Mesenchymal stem cell (in vitro differentiated cells and primary cell): ENCODE data around the gene KDM1B.

Experiments
- DNase-seq: peaks from one replicate; pipeline ENCODE4 v3.0.0-alpha.2; 2013
- H2AFZ ChIP-seq: one replicate; pipeline ENCODE4 v1.6.1; 2013; ENCODE audit warnings: low read depth, mild to moderate bottlenecking, control low read depth, inconsistent platforms, low read length, moderate library complexity
- H2AK5ac ChIP-seq: 2 replicates; pipeline ENCODE4 v1.6.1; 2013; ENCODE audit warnings: low read length, moderate library complexity, mild to moderate bottlenecking, inconsistent platforms; ENCODE audit not compliant: severe bottlenecking
- H2BK120ac ChIP-seq: one replicate; pipeline ENCODE4 v1.6.1; 2013; ENCODE audit warnings: low read depth, mild to moderate bottlenecking, inconsistent platforms, low read length, moderate library complexity
- H2BK12ac ChIP-seq, 2 experiments: one replicate each; pipeline ENCODE4 v1.6.1; 2013; ENCODE audit warnings: inconsistent platforms in 2 of 2, low read length in 2 of 2, mild to moderate bottlenecking in 2 of 2, moderate library complexity in 2 of 2, control low read depth in 1 of 2
- H2BK15ac ChIP-seq: one replicate; pipeline ENCODE4 v1.6.1; 2013; ENCODE audit warnings: mild to moderate bottlenecking, low read depth, inconsistent platforms; ENCODE audit not compliant: poor library complexity, severe bottlenecking
- H2BK5ac ChIP-seq: 2 replicates; pipeline ENCODE4 v1.6.1; 2013; ENCODE audit warnings: low read depth, mild to moderate bottlenecking, low read length, control low read depth, inconsistent platforms; ENCODE audit not compliant: poor library complexity, severe bottlenecking
- H3K14ac ChIP-seq, 2 experiments: one replicate each; pipeline ENCODE4 v1.6.1; 2013; ENCODE audit warnings: inconsistent platforms in 2 of 2, low read length in 2 of 2, control low read depth in 1 of 2, mild to moderate bottlenecking in 1 of 2, moderate library complexity in 1 of 2
- H3K18ac ChIP-seq, 2 experiments: one replicate each; pipeline ENCODE4 v1.6.1; 2013; ENCODE audit warnings: inconsistent platforms in 2 of 2, low read length in 2 of 2, control low read depth in 1 of 2, low read depth in 1 of 2, mild to moderate bottlenecking in 1 of 2
- H3K23ac ChIP-seq, 2 experiments: one replicate each; pipeline ENCODE4 v1.6.1; 2013; ENCODE audit warnings: inconsistent platforms in 2 of 2, low read length in 2 of 2, mild to moderate bottlenecking in 2 of 2, moderate library complexity in 2 of 2, control low read depth in 1 of 2
- H3K27ac ChIP-seq: 2 replicates; pipeline ENCODE4 v1.5.1; 2013; ENCODE audit warnings: mild to moderate bottlenecking, moderate library complexity, low read length, control low read depth, inconsistent platforms; ENCODE audit not compliant: poor library complexity, severe bottlenecking
- H3K27me3 ChIP-seq, 2 experiments: 2 replicates each; pipeline versions ENCODE4 v1.6.1 to v1.7.0; 2013; ENCODE audit warnings: low read length in 2 of 2, mild to moderate bottlenecking in 2 of 2, moderate library complexity in 2 of 2, control low read depth in 1 of 2, inconsistent platforms in 1 of 2; ENCODE audit not compliant: control insufficient read depth in 1 of 2, insufficient read depth in 1 of 2
- H3K36me3 ChIP-seq, 2 experiments: 2 replicates each; pipeline versions ENCODE4 v1.6.1 to v1.7.0; 2013; ENCODE audit warnings: low read length in 2 of 2, control low read depth in 1 of 2, inconsistent platforms in 1 of 2, low read depth in 1 of 2, mild to moderate bottlenecking in 1 of 2; ENCODE audit not compliant: insufficient read depth in 2 of 2, control insufficient read depth in 1 of 2
- H3K4ac ChIP-seq, 2 experiments: one replicate each; pipeline ENCODE4 v1.6.1; 2013; ENCODE audit warnings: inconsistent platforms in 2 of 2, low read length in 2 of 2, mild to moderate bottlenecking in 2 of 2, moderate library complexity in 2 of 2, control low read depth in 1 of 2, low read depth in 1 of 2
- H3K4me1 ChIP-seq: 2 replicates; pipeline ENCODE4 v1.6.1; 2013; ENCODE audit warnings: low read depth, low read length, control low read depth; ENCODE audit not compliant: control insufficient read depth, insufficient read depth
- H3K4me2 ChIP-seq: 2 replicates; pipeline ENCODE4 v1.6.1; 2013; ENCODE audit warnings: low read length, mild to moderate bottlenecking, inconsistent platforms; ENCODE audit not compliant: poor library complexity, severe bottlenecking
- H3K4me3 ChIP-seq, 2 experiments: 2 replicates each; pipeline versions ENCODE4 v1.5.1 to v1.7.0; 2013; ENCODE audit warnings: low read length in 2 of 2, mild to moderate bottlenecking in 2 of 2, control low read depth in 1 of 2, low read depth in 1 of 2; ENCODE audit not compliant: insufficient read depth in 1 of 2
- H3K79me1 ChIP-seq: replicated peaks from 2 replicates; pipeline ENCODE4 v1.6.1; 2013; ENCODE audit warnings: mild to moderate bottlenecking, control low read depth, low read length, inconsistent platforms; ENCODE audit not compliant: poor library complexity, severe bottlenecking
- H3K9ac ChIP-seq: 2 replicates; pipeline ENCODE4 v1.7.0; 2013; ENCODE audit warnings: mild to moderate bottlenecking, low read length, moderate library complexity
- H3K9me3 ChIP-seq: 2 replicates; pipeline ENCODE4 v1.7.0; 2013; ENCODE audit warnings: mild to moderate bottlenecking, low read length; ENCODE audit not compliant: control insufficient read depth
- H4K8ac ChIP-seq: one replicate; pipeline ENCODE4 v1.6.1; 2013; ENCODE audit warnings: inconsistent platforms, mild to moderate bottlenecking, low read length, moderate library complexity
- H4K91ac ChIP-seq: one replicate; pipeline ENCODE4 v1.6.1; 2013; ENCODE audit warnings: mild to moderate bottlenecking, low read length, inconsistent platforms
- WGBS: methylation state at CpG from one replicate; pipeline ENCODE4 v1.1.7; 2013; ENCODE audit warnings: mixed read lengths; 5-methylcytosine and 5-hydroxymethylcytosine counted together

Gene KDM1B

DNA sequence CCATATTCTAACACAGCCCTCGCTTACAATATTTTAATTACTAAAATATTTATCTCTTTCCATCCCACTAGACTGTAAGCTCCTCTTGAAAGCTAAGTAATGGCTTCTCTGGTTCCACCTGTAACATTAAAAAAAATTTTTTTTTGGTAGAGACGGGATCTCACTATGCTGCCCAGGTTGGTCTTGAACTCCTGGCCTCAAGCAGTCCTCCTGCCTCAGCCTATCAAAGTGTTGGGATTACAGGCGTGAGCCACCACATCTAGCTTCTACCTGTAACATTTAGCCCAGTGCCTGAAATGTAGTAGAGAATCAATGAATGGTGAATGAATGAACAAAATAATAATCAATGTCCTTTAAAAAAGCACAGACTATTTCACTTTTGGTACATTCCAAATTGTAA is 80.3 kb downstream of the KDM1B start:
- Histone ChIP-seq H2BK5ac (no peak overlapping the region), H2AK5ac (no peak overlapping the region), H3K23ac (no peak overlapping the region), H3K36me3 (peaks cover 9 to 57% of the 10 kb centered on the region in 2 experiments), H3K18ac (no peak overlapping the region), H3K14ac (no peak overlapping the region), H3K4me2 (no peak overlapping the region), H3K9me3 (peaks cover 8% of the 10 kb centered on the region), H2BK12ac (no peak overlapping the region), H2AFZ (no peak overlapping the region), H4K8ac (no peak overlapping the region), H3K4ac (no peak overlapping the region), H4K91ac (no peak overlapping the region), H3K4me1 (no peaks in the 10 kb centered on the region), H3K27me3 (no peaks in the 10 kb centered on the region), H3K4me3 (no peak overlapping the region), H3K9ac (no peak overlapping the region), H3K27ac (no peak overlapping the region), H2BK120ac (no peak overlapping the region), H2BK15ac (no peak overlapping the region), H3K79me1 (peaks cover 2% of the 10 kb centered on the region)
- DNase-seq: no peak
- WGBS: 79% methylated on average over 2 of the region's 3 CpGs

DNA sequence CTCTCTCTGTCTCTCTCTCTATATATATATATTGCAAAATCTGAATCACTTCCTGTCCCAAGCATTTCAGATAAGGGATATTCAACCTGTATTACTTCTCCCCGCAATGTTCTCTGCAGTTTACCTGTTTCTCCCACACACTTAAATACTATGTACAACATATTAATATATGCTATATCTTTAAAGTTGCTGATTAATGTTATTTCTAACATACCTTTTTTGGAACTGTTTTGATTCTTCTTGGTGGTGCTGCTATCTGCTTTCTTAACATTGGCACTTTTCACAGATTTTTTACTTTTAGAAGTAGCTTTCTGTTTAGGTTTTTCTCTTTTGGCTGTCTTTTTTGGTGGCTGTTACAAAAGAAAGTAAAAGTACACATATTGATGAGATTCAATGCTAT is 81.9 kb downstream of the KDM1B start:
- no peak overlapping the region for H3K4ac ChIP-seq
- H3K36me3 ChIP-seq: peaks cover 12 to 58% of the 10 kb centered on the region in 2 experiments
- no peak overlapping the region for H2AFZ ChIP-seq
- H2BK12ac ChIP-seq: no peak overlapping the region
- no peak overlapping the region for H3K4me3 ChIP-seq
- H3K9me3 ChIP-seq: peaks cover 3% of the 10 kb centered on the region
- H2AK5ac ChIP-seq: no peak overlapping the region
- no peak for DNase-seq
- H3K27ac ChIP-seq: no peak overlapping the region
- H3K27me3 ChIP-seq: no peaks in the 10 kb centered on the region
- peaks cover 2% of the 10 kb centered on the region for H3K4me1 ChIP-seq
- H3K23ac ChIP-seq: no peak overlapping the region
- H2BK120ac ChIP-seq: no peak overlapping the region
- no peak overlapping the region for H2BK15ac ChIP-seq
- WGBS: no CpG with 5 or more reads among the region's 1 CpG
- H3K79me1 ChIP-seq: peaks cover 4% of the 10 kb centered on the region
- H4K91ac ChIP-seq: no peak overlapping the region
- no peak overlapping the region for H3K4me2 ChIP-seq
- H3K18ac ChIP-seq: no peak overlapping the region
- no peak overlapping the region for H2BK5ac ChIP-seq
- H3K9ac ChIP-seq: no peak overlapping the region
- no peak overlapping the region for H3K14ac ChIP-seq
- no peak overlapping the region for H4K8ac ChIP-seq

DNA sequence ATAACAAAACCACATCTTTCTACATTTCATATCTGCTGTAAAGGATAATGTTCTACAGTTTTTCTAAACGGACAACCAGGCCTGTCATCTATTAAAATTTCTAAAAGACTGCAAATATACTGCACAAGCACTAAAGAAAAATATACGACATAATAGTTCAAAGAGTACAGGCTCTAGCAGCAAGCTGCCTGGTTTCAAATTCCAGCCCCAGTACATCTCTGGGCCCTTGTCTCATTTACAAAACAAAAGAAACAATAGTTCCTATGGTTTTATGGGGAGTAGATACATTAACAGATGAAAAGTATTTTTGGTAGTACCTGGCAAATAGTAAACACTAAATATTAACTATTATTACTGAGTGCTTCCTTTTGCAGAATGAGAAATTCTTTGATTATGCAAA is 85.0 kb downstream of the KDM1B start:
- Histone ChIP-seq H3K36me3 (peaks cover 12 to 71% of the 10 kb centered on the region in 2 experiments), H3K4me3 (no peak overlapping the region), H3K23ac (no peak overlapping the region), H3K9me3 (no peaks in the 10 kb centered on the region), H2AFZ (no peak overlapping the region), H3K27me3 (no peaks in the 10 kb centered on the region), H3K4ac (no peak overlapping the region), H3K9ac (no peak overlapping the region), H2BK120ac (no peak overlapping the region), H3K79me1 (peaks cover 9% of the 10 kb centered on the region), H3K14ac (no peak overlapping the region), H4K8ac (no peak overlapping the region), H2BK5ac (no peak overlapping the region), H4K91ac (no peak overlapping the region), H3K18ac (no peak overlapping the region), H2AK5ac (no peak overlapping the region), H3K4me2 (no peak overlapping the region), H2BK15ac (no peak overlapping the region), H2BK12ac (no peak overlapping the region), H3K4me1 (peaks cover 2% of the 10 kb centered on the region), H3K27ac (no peak overlapping the region)
- DNase-seq: no peak
- 91% methylated on average over 2 of the region's 2 CpGs for WGBS

DNA sequence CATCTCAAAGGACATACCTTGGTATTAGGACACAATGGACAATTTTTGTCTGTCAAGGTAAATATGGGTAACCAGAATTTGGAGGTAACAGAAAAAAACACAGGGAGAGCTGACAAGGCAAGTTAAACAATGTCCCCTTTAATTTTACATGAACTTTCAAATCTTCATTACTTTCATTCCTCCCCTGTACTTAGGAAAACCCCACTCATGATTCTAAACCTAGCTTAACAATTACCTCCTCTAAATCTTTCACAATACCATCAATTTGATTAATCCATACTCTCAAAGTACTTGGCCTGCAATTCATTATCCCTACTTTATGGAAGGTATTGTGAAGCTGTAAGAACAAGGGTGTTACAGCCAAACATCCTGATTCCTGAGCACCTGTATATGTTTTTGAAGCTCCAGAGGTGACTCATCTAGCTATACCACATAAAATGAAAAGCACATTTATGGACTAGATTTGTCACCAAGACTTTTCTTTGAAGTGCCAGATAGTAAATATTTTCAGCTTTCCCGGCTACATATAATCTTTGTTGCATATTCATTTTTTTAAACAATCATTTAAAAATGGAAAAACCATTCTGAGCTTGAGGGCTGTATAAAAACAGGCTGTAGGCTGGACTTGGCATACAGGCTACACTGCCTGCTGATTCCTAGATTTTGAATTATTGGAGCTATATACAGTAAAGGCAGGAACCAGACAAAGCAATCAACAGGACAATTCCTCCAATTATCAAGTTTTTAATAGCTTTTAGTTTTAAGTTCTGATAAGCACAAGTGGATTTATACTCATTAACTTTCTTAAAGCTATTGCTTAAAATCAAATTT is 86.2 kb downstream of the KDM1B start:
- Histone ChIP-seq H3K9me3 (no peaks in the 10 kb centered on the region), H3K79me1 (peaks cover 13% of the 10 kb centered on the region), H3K18ac (no peak overlapping the region), H2AK5ac (no peak overlapping the region), H4K91ac (no peak overlapping the region), H3K4ac (no peak overlapping the region), H3K4me2 (no peak overlapping the region), H4K8ac (no peak overlapping the region), H3K27me3 (no peaks in the 10 kb centered on the region), H2BK15ac (no peak overlapping the region), H3K23ac (no peak overlapping the region), H3K4me1 (peaks cover 2% of the 10 kb centered on the region), H2BK5ac (no peak overlapping the region), H3K27ac (no peak overlapping the region), H3K36me3 (peaks cover 16 to 67% of the 10 kb centered on the region in 2 experiments), H3K9ac (no peak overlapping the region), H2BK12ac (no peak overlapping the region), H2AFZ (no peak overlapping the region), H2BK120ac (no peak overlapping the region), H3K14ac (no peak overlapping the region), H3K4me3 (no peak overlapping the region)
- WGBS: no CpG with 5 or more reads among the region's 1 CpG
- no peak for DNase-seq
